SK-N-MC (cell line): ENCODE data around the gene KIRREL1.

Experiments
- EZH2 ChIP-seq: fragments of 200-600 bp; sonication (generic); IDR thresholded peaks from one replicate; pipeline ENCODE4 v1.6.1; 2017; ENCODE audit warnings: antibody characterized with exemption
- FOXP2 ChIP-seq: optimal IDR thresholded peaks from 2 replicates; pipeline ENCODE3; 2011; ENCODE audit warnings: mild to moderate bottlenecking, moderate library complexity; ENCODE audit not compliant: insufficient read depth; ENCODE audit errors: extremely low read length, control extremely low read depth
- POLR2AphosphoS5 ChIP-seq: IDR thresholded peaks from 2 replicates; pipeline ENCODE4 v1.6.1; 2012; ENCODE audit warnings: mild to moderate bottlenecking, low read depth, low read length, borderline replicate concordance

DNA sequence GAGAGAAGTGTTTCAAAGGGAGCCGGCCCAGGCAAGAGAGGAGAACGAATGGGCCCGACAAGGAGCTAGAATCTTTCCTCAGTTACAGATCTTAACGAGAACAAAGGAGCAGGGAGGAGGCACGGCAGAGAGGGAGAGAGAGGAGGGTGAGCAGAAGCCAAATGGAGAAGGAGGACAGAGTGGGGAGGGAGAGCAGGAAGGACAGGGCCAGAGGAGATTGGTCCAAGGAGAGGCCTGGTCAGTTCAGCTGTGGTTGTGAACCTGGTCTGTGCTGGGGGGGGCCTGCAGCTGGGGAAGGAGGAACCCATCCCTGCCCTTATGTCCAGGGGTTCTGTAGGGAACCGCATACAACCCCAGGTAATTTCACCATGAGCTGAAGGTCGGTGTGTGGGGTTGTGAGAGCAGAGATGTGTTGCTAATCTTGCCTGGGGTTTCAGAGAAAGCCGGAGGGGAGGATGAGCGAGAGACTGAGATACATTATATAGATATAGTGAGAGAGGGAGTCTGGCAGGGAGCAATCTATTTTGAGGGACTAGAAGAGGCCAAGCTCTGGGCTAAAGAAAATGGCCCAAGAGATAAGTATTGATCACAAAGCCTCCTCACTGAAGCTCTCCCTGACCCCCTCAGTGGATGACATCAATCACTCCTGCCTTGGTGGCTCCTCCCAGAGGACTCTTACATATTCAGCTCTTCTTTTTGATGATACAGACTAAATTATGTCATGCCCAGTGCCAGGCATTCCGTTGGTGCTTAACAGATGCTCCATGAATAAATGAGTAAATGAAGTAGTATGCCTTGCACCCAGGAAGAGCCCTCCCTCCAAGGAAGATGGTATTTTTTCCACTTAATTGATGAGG lies 123.1 kb downstream of the KIRREL1 start:
- TF ChIP-seq POLR2AphosphoS5, result no peak
- TF ChIP-seq EZH2, result no peak
- TF ChIP-seq FOXP2, result no peak
